Gastrocnemius medialis (tissue), 4 donors: ENCODE data around the gene EIF5AL1. TPM values are rescaled to one million over a fixed set of nuclear protein-coding genes. Genes with fewer than 3 reads are reported as not detected.
A peak's percentile ranks its signal among the peaks of the same experiment; 100 is the strongest.

Experiments
- ATAC-seq, 2 donors: fragments of 150-250 bp; one replicate each; pipeline ENCODE4 v1.9.1; 2016
- DNase-seq, 2 donors: peaks; one replicate each; pipeline ENCODE4 v3.0.0-alpha.2; 2019
- H3K27ac ChIP-seq, 4 donors: fragments of 200-600 bp; sonication (generic); 1 replicate in 1 of 4; 2 replicates in 3 of 4; pipeline ENCODE4 v1.5.1; 2016 to 2018; ENCODE audit warnings: mild to moderate bottlenecking in 2 of 4, moderate library complexity in 1 of 4
- H3K27me3 ChIP-seq, 3 donors: fragments of 200-600 bp; sonication (generic) in 2 of 3; 1 replicate in 1 of 3; 2 replicates in 2 of 3; pipeline versions ENCODE4 v1.5.1 to v1.6.0; 2016 to 2019; ENCODE audit warnings: mild to moderate bottlenecking in 1 of 3, moderate library complexity in 1 of 3
- H3K36me3 ChIP-seq, 2 donors: fragments of 200-600 bp; sonication (generic) in 1 of 2; one replicate each; pipeline ENCODE4 v1.5.1; 2017 to 2018
- H3K4me1 ChIP-seq, 2 donors: fragments of 200-600 bp; sonication (generic) in 1 of 2; one replicate each; pipeline ENCODE4 v1.5.1; 2016 to 2017; ENCODE audit warnings: mild to moderate bottlenecking in 2 of 2
- H3K4me3 ChIP-seq, 4 donors: fragments of 200-600 bp; sonication (generic) in 3 of 4; 1 replicate in 1 of 4; 2 replicates in 3 of 4; pipeline ENCODE4 v1.5.1; 2016 to 2019; ENCODE audit warnings: mild to moderate bottlenecking in 2 of 4
- H3K9me3 ChIP-seq, 3 donors: fragments of 200-600 bp; sonication (generic) in 2 of 3; 1 replicate in 1 of 3; 2 replicates in 2 of 3; pipeline ENCODE4 v1.5.1; 2016 to 2019
- CTCF ChIP-seq, 5 experiments: fragments of 450-650 bp in 3 of 5; fragments of 200-600 bp in 2 of 5; sonication (generic) in 2 of 5; IDR thresholded peaks in 4 of 5; conservative IDR thresholded peaks in 1 of 5; 1 replicate in 4 of 5; 2 replicates in 1 of 5; pipeline ENCODE4 v1.5.1; 2016 to 2019; ENCODE audit warnings: antibody characterized with exemption in 5 of 5, mild to moderate bottlenecking in 3 of 5, moderate library complexity in 3 of 5
- POLR2A ChIP-seq, 2 donors: fragments of 450-650 bp; IDR thresholded peaks; one replicate each; pipeline ENCODE4 v1.6.1; 2017; ENCODE audit warnings: antibody characterized with exemption in 2 of 2, mild to moderate bottlenecking in 2 of 2, moderate library complexity in 2 of 2
- in situ Hi-C, 4 donors: fragments of 200-750 bp; cut with MboI; loops; one replicate each; pipeline versions ENCODE4 v1.15.0 to v1.8.0; 2017; ENCODE audit warnings: low sequenced_read_pairs in 4 of 4
- intact Hi-C: fragments of 100-400 bp; cut with DNase I; formaldehyde crosslinking; loops from one replicate; pipeline ENCODE4 v1.15.1; 2023; ENCODE audit warnings: low total_unique reads
- total RNA-seq, 4 donors: library from RNA; depleted of rRNA; stranded (reverse); fragments of >200 nt; gene quantifications; one replicate each; pipeline versions ENCODE4 v1.1.0 to v1.2.3, GENCODE V29; 2016

Gene EIF5AL1
- total RNA-seq, 4 donors from 2014 or later = 0.13 to 0.75 (median 0.35) TPM

GRCh38 chr10:79488870-79489269 is 23.5 kb upstream of the EIF5AL1 start:
- H3K27ac ChIP-seq = peak overlapping the region; percentile 14 to 72 (median 57)
- H3K4me3 ChIP-seq = no peak overlapping the region
- in situ Hi-C loops = loop anchor here in 1 of 4 donors (10.0 kb wide), 1 partner anchor 114 kb away; no protein-coding TSS in a partner anchor
- no peaks in the 10 kb centered on the region for H3K27me3 ChIP-seq
- TF ChIP-seq CTCF (IDR thresholded peaks at IDR 0.05 in 4 of 5, conservative IDR thresholded peaks at IDR 0.05 in 1 of 5) (no peak), POLR2A (IDR thresholded peaks at IDR 0.05) (no peak)
- intact Hi-C loops = no loop called here
- no peaks in the 10 kb centered on the region for H3K9me3 ChIP-seq
- H3K36me3 ChIP-seq = no peaks in the 10 kb centered on the region
- peaks cover 8 to 34% of the 10 kb centered on the region in 2 donors for H3K4me1 ChIP-seq
- no peak for ATAC-seq
- no peak for DNase-seq

GRCh38 chr10:79490400-79491142 is 21.8 kb upstream of the EIF5AL1 start:
- Histone ChIP-seq H3K27me3 (no peaks in the 10 kb centered on the region), H3K9me3 (no peaks in the 10 kb centered on the region), H3K4me1 (peaks cover 8 to 29% of the 10 kb centered on the region in 2 donors), H3K4me3 (no peak overlapping the region), H3K36me3 (no peaks in the 10 kb centered on the region), H3K27ac (peak overlapping the region; percentile 1 to 64 (median 29))
- ATAC-seq (no peak), DNase-seq (peak in 1 of 2 donors; percentile 44)
- intact Hi-C loops = no loop called here
- TF ChIP-seq CTCF (IDR thresholded peaks at IDR 0.05 in 4 of 5, conservative IDR thresholded peaks at IDR 0.05 in 1 of 5) (no peak), POLR2A (IDR thresholded peaks at IDR 0.05) (no peak)
- in situ Hi-C loops = no loop called here

GRCh38 chr10:79491143-79491835 is 21.0 kb upstream of the EIF5AL1 start:
- Histone ChIP-seq H3K27me3 (no peaks in the 10 kb centered on the region), H3K4me3 (no peak overlapping the region), H3K27ac (peak overlapping the region; percentile 1 to 64 (median 29)), H3K4me1 (peaks cover 8 to 29% of the 10 kb centered on the region in 2 donors), H3K9me3 (no peaks in the 10 kb centered on the region), H3K36me3 (no peaks in the 10 kb centered on the region)
- in situ Hi-C loops = no loop called here
- intact Hi-C loops = no loop called here
- TF ChIP-seq CTCF (IDR thresholded peaks at IDR 0.05 in 4 of 5, conservative IDR thresholded peaks at IDR 0.05 in 1 of 5) (no peak), POLR2A (IDR thresholded peaks at IDR 0.05) (no peak)
- DNase-seq (no peak), ATAC-seq (no peak)

GRCh38 chr10:79492256-79492655 is 20.1 kb upstream of the EIF5AL1 start:
- in situ Hi-C loops (no loop called here), intact Hi-C loops (no loop called here)
- Histone ChIP-seq H3K9me3 (no peaks in the 10 kb centered on the region), H3K4me1 (peaks cover 8 to 29% of the 10 kb centered on the region in 2 donors), H3K36me3 (no peaks in the 10 kb centered on the region), H3K27ac (peak overlapping the region in 2 of 4 donors; percentile 59 to 69), H3K4me3 (no peak overlapping the region), H3K27me3 (peaks cover 0 to under 1% (median 0%) of the 10 kb centered on the region in 3 donors)
- TF ChIP-seq POLR2A (IDR thresholded peaks at IDR 0.05) = no peak
- no peak for TF ChIP-seq CTCF (IDR thresholded peaks at IDR 0.05 in 4 of 5, conservative IDR thresholded peaks at IDR 0.05 in 1 of 5)
- DNase-seq (no peak), ATAC-seq (no peak)
